Ureter (tissue), 1 donor: ENCODE data around the gene FLVCR1. TPM values are rescaled to one million over a fixed set of nuclear protein-coding genes. Genes with fewer than 3 reads are reported as not detected.

Experiments used
- DNase-seq: peaks from one replicate; pipeline ENCODE4 v3.0.0-alpha.2; 2020; ENCODE audit warnings: low spot score
- total RNA-seq: library from RNA; stranded (reverse); gene quantifications from one replicate; pipeline ENCODE4 v1.2.4, GENCODE V29; 2023
- donor health status: DM: yes; HTN: yes; CAD: no.

Gene FLVCR1
- total RNA-seq, 1 donor from 2014 or later, result 11.1 TPM

- no peak for DNase-seq
Measured at GRCh38 chr1:212915245-212916091, 57.4 kb downstream of the FLVCR1 start.

- no peak for DNase-seq
Measured at GRCh38 chr1:212916481-212917133, 58.5 kb downstream of the FLVCR1 start.

- DNase-seq, result no peak
Measured at GRCh38 chr1:212917134-212917485, 59.0 kb downstream of the FLVCR1 start.

- DNase-seq, result no peak
Measured at GRCh38 chr1:212917858-212918257, 59.8 kb downstream of the FLVCR1 start.

- no peak for DNase-seq
Measured at GRCh38 chr1:212918824-212919223, 60.7 kb downstream of the FLVCR1 start.

GRCh38 chr1:212920246-212920645 is 62.2 kb downstream of the FLVCR1 start:
- DNase-seq, result no peak

GRCh38 chr1:212920896-212921295 is 62.8 kb downstream of the FLVCR1 start:
- DNase-seq, result no peak

- DNase-seq, result no peak
Measured at GRCh38 chr1:212922016-212922415, 63.9 kb downstream of the FLVCR1 start.

GRCh38 chr1:212926372-212926771 is 68.3 kb downstream of the FLVCR1 start:
- no peak for DNase-seq

GRCh38 chr1:212928323-212929291 is 70.5 kb downstream of the FLVCR1 start:
- DNase-seq, result no peak

- DNase-seq, result no peak
Measured at GRCh38 chr1:212930986-212931678, 73.1 kb downstream of the FLVCR1 start.

GRCh38 chr1:212933815-212934471 is 75.9 kb downstream of the FLVCR1 start:
- no peak for DNase-seq

GRCh38 chr1:212935387-212935981 is 77.4 kb downstream of the FLVCR1 start:
- no peak for DNase-seq

- no peak for DNase-seq
Measured at GRCh38 chr1:212937034-212937433, 79.0 kb downstream of the FLVCR1 start.

GRCh38 chr1:212938846-212939245 is 80.8 kb downstream of the FLVCR1 start:
- no peak for DNase-seq

GRCh38 chr1:212941452-212941851 is 83.4 kb downstream of the FLVCR1 start:
- no peak for DNase-seq

- DNase-seq, result no peak
Measured at GRCh38 chr1:212942679-212943392, 84.8 kb downstream of the FLVCR1 start.

- no peak for DNase-seq
Measured at GRCh38 chr1:212943393-212943710, 85.3 kb downstream of the FLVCR1 start.

- DNase-seq, result no peak
Measured at GRCh38 chr1:212944229-212944901, 86.3 kb downstream of the FLVCR1 start.
